ENCODE measurements around the gene CYP26B1.

- TF ChIP-seq CTCF (IDR thresholded peaks at IDR 0.05; ENCODE audit: low read length), result no peak
- no peak for TF ChIP-seq EZH2 (IDR thresholded peaks at IDR 0.05; ENCODE audit: borderline replicate concordance, low read length)
Observed at GRCh38 chr2:72183466-72183865, 35.8 kb upstream of the CYP26B1 start.

All from OCI-LY1 (cell line).